Measurements from ENCODE around the gene ABHD12B.
"Not testable (repeated sequence)": the region's sequence is repeated elsewhere in the genome, so short reads cannot be mapped to it uniquely, and the experiment has no call there.

Gene ABHD12B

DNA sequence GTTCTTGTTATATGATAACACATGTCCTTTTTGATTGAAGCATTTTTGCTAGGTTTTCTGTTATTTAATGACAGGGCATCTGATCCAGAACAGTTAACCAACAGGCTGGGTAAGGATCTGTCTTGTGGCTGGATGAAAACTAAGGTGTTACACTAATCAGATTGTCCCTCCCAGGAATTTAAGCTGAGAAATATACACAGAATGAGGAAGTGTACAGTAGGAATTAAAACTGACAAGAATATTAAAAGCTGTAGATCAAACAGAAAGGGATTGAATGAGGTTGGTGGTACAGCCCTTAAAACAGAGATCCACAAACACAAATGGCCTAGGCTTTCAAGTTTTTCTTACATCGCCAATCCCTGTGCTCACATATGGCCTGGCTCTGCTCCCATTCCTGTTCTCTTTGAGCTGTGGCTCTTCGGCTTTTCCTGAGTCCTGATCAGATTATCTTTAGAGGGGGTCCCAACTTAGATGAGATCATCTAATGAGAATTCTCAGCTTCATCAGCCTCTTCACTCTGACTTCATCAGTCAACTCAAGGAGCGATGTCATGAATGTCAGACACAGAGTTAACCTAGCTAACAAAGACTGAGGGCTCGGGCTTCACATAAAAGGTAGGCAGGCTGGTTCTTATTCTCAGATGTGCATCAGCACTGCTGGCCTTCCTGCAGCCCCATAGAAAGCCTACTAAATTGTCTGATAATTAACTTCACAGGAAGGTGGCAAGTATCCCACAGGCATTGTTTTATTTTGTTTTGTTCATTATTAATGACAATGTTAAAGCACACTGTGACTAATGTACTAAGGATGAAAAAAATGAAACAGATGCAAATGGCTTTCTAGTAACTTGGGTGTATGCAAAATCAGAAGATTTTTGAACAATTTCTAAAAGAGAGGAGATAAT, 61.0 kb downstream of the ABHD12B start:
- in situ Hi-C loops (cut with MboI; ENCODE audit: low sequenced_read_pairs): no loop called here

GRCh38 chr14:50935126-50936015, 63.5 kb downstream of the ABHD12B start:
- in situ Hi-C loops (cut with MboI; ENCODE audit: low sequenced_read_pairs): no loop called here

DNA sequence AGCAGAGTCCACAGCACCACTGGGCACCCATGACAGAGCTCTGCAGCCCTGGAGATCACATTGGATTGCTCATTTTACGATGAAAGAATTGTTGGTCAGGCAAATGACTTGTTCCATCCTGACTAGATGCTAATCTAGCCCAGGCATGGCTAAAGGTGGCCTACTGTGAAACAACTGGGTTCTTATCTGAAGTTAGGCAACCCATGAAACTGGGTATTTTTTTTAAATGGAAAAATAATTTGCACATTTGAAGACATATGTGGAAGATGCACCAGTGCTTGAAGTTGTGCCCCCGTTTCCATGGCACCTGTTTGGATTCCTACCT, 64.1 kb downstream of the ABHD12B start:
- in situ Hi-C loops (cut with MboI; ENCODE audit: low sequenced_read_pairs): no loop called here

GRCh38 chr14:50936882-50937281, 65.0 kb downstream of the ABHD12B start:
- in situ Hi-C loops (cut with MboI; ENCODE audit: low sequenced_read_pairs): no loop called here

DNA sequence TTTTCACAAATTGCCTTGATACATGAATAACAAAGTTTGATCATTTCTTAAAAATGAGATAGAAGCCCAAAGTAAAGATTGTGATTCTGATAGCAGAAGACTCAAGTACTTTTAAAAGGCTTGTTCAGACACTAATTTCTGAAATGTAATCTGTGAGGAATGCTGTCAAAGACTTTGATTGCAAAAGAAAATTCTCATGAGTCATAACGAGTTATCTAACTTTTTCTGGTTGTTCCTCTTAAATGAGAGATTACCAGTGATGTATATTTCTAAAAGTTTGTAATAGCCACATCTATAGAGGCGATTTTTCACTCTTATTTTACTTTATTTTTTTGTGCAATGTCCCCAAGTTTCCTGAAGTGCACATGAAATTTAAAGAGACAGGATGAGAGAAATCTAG, 65.5 kb downstream of the ABHD12B start:
- in situ Hi-C loops (cut with MboI; ENCODE audit: low sequenced_read_pairs): no loop called here

DNA sequence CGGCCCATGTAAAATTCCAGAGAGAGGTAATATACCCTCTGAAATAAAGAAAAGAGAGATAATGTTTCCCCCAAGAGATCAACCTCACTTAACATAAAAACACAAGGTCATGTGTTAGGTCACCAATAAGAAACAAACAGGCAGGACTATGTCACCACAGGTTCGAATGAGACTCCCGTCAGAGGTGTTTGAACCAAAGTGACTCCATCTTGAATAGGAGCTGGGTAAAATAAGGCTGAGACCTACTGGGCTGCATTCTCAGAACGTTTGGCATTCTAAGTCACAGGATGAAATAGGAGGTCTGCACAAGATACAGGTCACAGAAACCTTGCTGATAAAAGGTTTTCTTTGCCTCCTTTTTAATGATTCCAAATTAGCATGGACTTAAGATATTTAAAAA, 65.9 kb downstream of the ABHD12B start:
- in situ Hi-C loops (cut with MboI; ENCODE audit: low sequenced_read_pairs): no loop called here

- in situ Hi-C loops (cut with MboI; ENCODE audit: low sequenced_read_pairs): no loop called here
Measured at GRCh38 chr14:50941151-50941550, 69.3 kb downstream of the ABHD12B start.

GRCh38 chr14:50941638-50942037, 69.8 kb downstream of the ABHD12B start:
- in situ Hi-C loops (cut with MboI; ENCODE audit: low sequenced_read_pairs): not testable (repeated sequence)

- in situ Hi-C loops (cut with MboI; ENCODE audit: low sequenced_read_pairs): no loop called here
Measured at GRCh38 chr14:50943261-50943942, 71.5 kb downstream of the ABHD12B start.

DNA sequence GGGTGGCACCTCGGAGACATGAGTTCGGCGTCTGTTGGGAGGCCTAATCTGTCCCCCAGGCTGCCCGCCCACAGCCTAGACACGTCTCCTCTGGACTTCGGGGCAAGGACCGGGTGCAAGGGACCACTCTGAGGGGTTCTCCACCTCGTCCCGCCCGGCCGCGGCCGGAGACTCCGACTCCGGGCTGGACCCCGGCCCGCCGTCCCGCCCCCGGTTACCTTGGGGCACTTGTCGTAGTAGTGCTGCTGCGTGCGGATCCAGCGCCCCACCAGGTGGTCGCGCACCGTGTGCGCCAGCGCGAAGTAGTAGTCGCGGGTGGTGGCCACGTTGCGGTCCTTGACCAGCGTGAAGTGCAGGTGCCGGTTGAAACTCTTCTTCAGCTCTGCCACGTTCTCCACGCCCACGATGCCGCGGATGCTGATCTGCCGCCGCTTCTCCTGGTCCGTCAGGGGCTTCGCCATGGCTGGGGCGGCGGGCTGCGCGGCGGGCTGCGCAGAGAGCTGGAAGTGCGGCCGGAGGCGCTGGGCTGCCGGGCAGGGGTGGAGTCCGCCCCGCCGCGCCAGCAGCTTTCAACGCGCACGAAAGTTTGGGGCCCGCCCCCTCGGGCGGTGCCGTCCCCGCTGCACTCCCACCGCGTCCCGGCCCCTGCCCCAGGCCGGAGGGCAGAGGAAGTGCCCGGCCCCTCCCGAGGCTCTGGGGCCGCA, 72.2 kb downstream of the ABHD12B start, which contains the start of gene PYGL:
TSS of gene PYGL (minus strand) at position 541 of the 704 bp plus-strand sequence. CDS start at position 461, 80 bp downstream.
- in situ Hi-C loops (cut with MboI; ENCODE audit: low sequenced_read_pairs): no loop called here

DNA sequence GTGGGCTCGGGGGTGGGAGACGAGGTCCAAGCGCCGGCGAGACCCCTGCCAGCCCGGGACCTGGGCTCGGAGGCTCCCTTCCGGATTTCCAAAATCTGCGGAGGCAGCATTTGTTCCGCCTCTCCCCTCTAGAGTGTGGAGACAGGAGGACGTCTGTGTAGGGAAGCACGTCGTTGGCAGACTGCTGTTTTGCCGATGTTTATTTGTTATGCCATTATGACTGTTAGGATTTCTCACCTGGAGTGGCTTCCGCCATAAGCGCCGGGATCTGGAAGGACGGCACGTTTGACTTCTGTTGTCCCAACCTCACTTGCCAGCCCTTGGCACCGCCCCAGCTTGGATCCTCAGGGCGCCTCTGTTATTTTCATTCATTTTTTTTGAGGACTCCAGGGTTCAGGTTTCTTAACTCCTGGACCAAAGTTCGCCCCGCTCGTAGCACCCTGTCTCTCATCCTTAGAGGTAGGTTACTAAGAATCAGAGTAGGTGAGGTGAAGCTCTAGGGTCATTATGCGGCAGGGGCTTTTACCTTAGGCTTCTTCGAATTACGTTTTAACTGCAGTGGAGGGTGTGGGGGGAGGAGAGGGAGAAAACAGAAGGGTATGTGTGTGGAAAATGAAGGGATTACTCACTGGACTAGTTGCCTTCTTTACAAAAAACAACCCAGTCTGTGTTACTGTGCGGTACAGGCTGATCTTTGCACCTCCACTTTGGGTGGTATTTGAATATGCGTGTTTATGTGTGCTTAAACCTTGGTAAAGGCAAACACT, 73.0 kb downstream of the ABHD12B start:
- in situ Hi-C loops (cut with MboI; ENCODE audit: low sequenced_read_pairs): no loop called here

DNA sequence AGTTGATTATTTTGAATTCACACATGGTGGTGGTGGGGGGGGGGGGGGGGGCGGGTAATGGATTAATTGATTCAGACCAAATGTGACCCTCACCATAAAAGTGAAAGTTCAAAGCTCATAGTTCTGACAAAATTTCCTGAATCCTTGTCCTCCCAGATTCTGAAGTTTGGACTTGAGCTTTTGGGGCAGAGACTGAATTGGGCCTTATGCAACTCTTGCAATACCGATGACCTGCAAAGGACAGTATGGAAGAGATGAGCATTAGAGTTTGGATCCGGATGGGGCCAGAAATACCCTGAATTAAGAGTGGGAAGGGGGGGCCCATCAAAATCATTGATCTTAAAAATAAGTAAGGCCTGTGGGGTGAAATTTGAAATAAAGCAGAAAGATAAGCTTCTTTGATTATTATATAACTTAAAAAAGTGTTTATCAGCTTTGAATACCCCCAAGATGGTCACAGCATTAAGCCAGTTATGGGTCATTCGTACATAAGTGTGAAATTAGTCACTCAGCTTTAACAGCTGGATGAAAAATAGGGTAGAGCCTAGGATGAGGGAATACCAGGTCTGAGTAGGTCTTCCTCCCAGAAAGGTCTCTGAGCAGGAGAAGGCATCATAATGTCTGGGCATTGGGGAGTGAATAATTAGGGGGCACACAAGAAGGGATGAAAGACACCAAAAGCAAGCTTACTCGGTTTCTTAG, 74.5 kb downstream of the ABHD12B start:
- in situ Hi-C loops (cut with MboI; ENCODE audit: low sequenced_read_pairs): no loop called here

- in situ Hi-C loops (cut with MboI; ENCODE audit: low sequenced_read_pairs): no loop called here
Measured at GRCh38 chr14:50947446-50947845, 75.6 kb downstream of the ABHD12B start.

GRCh38 chr14:50948205-50948604, 76.4 kb downstream of the ABHD12B start:
- in situ Hi-C loops (cut with MboI; ENCODE audit: low sequenced_read_pairs): no loop called here

DNA sequence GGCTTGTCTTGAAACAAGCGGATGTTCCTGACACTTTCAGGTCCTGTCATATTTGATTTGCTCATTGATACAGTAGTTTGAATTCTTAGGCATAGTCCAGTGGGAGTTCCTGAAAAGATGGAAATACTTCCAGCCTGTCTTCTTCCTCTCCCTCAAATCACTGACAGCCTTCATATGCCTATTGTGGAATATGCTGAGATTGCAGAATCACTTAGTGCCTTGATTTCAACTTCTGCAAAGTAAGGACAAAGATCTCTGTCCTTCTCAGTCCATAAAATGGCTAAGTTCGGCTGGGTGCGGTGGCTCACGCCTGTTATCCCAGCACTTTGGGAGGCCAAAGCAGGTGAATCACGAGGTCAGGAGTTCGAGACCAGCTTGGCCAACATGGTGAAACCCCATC, 79.2 kb downstream of the ABHD12B start:
- in situ Hi-C loops (cut with MboI; ENCODE audit: low sequenced_read_pairs): no loop called here

- in situ Hi-C loops (cut with MboI; ENCODE audit: low sequenced_read_pairs): no loop called here
Measured at GRCh38 chr14:50953502-50953901, 81.6 kb downstream of the ABHD12B start.

Data from hTERT RPE-1 (cell line).